ENCODE data around the gene CABLES2.

DNA sequence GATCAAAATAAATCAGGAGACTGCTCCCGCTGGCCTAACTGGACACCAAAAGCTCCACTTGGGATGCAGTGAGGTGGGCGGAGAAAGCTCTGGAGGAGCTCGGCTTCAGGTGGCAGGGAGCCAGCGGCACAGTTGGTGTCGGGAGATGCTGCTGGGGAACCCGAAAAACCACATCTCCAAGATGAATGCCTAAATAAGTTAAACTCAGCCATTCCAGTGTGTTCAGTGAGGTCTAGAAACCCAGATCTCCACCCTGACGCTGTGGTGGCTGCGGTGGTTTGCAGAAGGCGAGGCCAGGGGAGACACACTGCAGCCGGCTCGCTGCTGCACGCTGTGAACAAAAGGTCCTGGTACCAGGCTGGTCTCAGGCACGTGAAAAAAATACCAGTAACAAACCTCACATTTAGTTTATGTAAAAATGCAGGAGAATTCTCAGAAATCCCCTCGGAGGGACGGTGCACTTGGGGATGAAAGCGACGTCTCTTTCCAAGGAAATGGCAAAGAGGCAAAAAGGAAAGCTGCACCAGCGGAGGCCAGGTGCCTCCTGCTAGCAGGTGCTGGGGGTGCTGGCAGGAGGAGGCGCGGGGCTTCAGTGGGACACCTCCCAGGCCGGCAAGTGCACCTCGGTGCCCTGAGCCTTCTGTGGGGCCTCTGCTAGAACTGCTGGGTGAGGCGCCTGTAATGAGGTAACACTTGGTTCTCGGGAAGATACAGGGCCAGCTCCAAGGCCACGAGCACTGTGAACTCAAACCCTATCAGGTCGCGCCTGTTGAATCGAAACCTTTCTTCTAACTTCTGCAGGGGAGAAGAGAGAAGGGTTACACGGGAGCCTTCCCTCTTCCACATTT lies 16.5 kb downstream of the CABLES2 start:
- TF ChIP-seq, protein P1, sequence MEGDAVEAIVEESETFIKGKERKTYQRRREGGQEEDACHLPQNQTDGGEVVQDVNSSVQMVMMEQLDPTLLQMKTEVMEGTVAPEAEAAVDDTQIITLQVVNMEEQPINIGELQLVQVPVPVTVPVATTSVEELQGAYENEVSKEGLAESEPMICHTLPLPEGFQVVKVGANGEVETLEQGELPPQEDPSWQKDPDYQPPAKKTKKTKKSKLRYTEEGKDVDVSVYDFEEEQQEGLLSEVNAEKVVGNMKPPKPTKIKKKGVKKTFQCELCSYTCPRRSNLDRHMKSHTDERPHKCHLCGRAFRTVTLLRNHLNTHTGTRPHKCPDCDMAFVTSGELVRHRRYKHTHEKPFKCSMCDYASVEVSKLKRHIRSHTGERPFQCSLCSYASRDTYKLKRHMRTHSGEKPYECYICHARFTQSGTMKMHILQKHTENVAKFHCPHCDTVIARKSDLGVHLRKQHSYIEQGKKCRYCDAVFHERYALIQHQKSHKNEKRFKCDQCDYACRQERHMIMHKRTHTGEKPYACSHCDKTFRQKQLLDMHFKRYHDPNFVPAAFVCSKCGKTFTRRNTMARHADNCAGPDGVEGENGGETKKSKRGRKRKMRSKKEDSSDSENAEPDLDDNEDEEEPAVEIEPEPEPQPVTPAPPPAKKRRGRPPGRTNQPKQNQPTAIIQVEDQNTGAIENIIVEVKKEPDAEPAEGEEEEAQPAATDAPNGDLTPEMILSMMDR (IDR thresholded peaks at IDR 0.05), result no peak
- no peak for TF ChIP-seq POLR2A (IDR thresholded peaks at IDR 0.05)
